ENCODE data around the gene FGF4. TPM values are rescaled to one million over a fixed set of nuclear protein-coding genes. Genes with fewer than 3 reads are reported as not detected.

FGF4 gene
- total RNA-seq, 1 experiment from 2014 or later, result not detected

GRCh38 chr11:69750875-69751597 lies 24.1 kb downstream of the FGF4 start:
- POLR2A ChIA-PET, result no interaction called here
- no peaks in the 10 kb centered on the region for H3K9me2 ChIP-seq (ENCODE audit: insufficient read depth)

More at GRCh38 chr11:69750875-69751597, 24.1 kb downstream of the FGF4 start:
- Histone ChIP-seq H3K4me3 (replicated peaks in 1 of 2; ENCODE audit: low read depth in 1 of 2, low read length in 2 of 2) (no peak overlapping the region), H3K4me2 (ENCODE audit: low read length) (no peak overlapping the region), H3K79me2 (ENCODE audit: insufficient read depth, low read length) (no peaks in the 10 kb centered on the region), H3K36me3 (ENCODE audit: control insufficient read depth in 1 of 2, insufficient read depth in 2 of 2, low read length in 2 of 2) (no peaks in the 10 kb centered on the region), H3K27ac (ENCODE audit: low read depth, low read length) (no peak overlapping the region), H3K27me3 (ENCODE audit: insufficient read depth, low read length) (no peaks in the 10 kb centered on the region), H3K4me1 (ENCODE audit: control insufficient read depth in 1 of 2, insufficient read depth in 2 of 2, low read length in 2 of 2) (no peaks in the 10 kb centered on the region), H4K20me1 (ENCODE audit: insufficient read depth) (no peaks in the 10 kb centered on the region), H3K9me3 (ENCODE audit: control insufficient read depth in 1 of 2, insufficient read depth in 1 of 2, low read depth in 1 of 2, low read length in 2 of 2) (no peaks in the 10 kb centered on the region), H2AFZ (ENCODE audit: low read depth, low read length, poor library complexity, severe bottlenecking) (no peak overlapping the region), H3K9ac (ENCODE audit: low read length) (no peak overlapping the region)
- no peak for TF ChIP-seq RAD21 (IDR thresholded peaks at IDR 0.05; ENCODE audit: low read depth)
- no peak for TF ChIP-seq REST (IDR thresholded peaks at IDR 0.05; ENCODE audit: low read depth)
- TF ChIP-seq TCF7L2 (IDR thresholded peaks at IDR 0.05; ENCODE audit: borderline replicate concordance, extremely low read depth, insufficient read depth, insufficient read length), result no peak
- TF ChIP-seq ZNF274 (IDR thresholded peaks at IDR 0.05; ENCODE audit: low read depth, low read length), result no peak
- TF ChIP-seq EZH2phosphoT487 (IDR thresholded peaks at IDR 0.05; ENCODE audit: borderline replicate concordance), result no peak
- TF ChIP-seq CTCF (IDR thresholded peaks at IDR 0.05 in 2 of 3, conservative IDR thresholded peaks at IDR 0.05 in 1 of 3; ENCODE audit: borderline replicate concordance in 1 of 3, insufficient read depth in 1 of 3, low read depth in 2 of 3, low read length in 2 of 3), result no peak
- no peak for TF ChIP-seq SIN3A (IDR thresholded peaks at IDR 0.05; ENCODE audit: low read depth)
- TF ChIP-seq SP1 (IDR thresholded peaks at IDR 0.05; ENCODE audit: low read depth), result no peak
- ChIA-PET RAD21 (ENCODE audit: low non-redundant PET in 1 of 2, low total read pairs in 2 of 2, uncharacterized antibody in 2 of 2, unreplicated experiment in 2 of 2) (no interaction called here), CTCF (no interaction called here)
- intact Hi-C loops (cut with micrococcal nuclease), result no loop called here
- no peak for ATAC-seq
- no TSS peak for BruUV-seq (replicated peaks)
- no peak for DNase-seq (ENCODE audit: low read depth, low spot score)

Measured in HCT116 (cell line).